K562 (cell line): ENCODE measurements around the gene TTL. TPM values are rescaled to one million over a fixed set of nuclear protein-coding genes. Genes with fewer than 3 reads are reported as not detected.

ENCODE experiments used
- CHD7 ChIP-seq: fragments of 200-600 bp; sonication (generic); IDR thresholded peaks from one replicate; pipeline ENCODE4 v1.6.1; 2012; ENCODE audit warnings: mild to moderate bottlenecking, low read depth, low read length, inconsistent platforms
- MAX ChIP-seq: sonication (generic); formaldehyde crosslinking; IDR thresholded peaks from 2 replicates; pipeline ENCODE4 v1.9.0; 2022; ENCODE audit warnings: mild to moderate bottlenecking, missing genetic modification reagents
- SIN3A ChIP-seq, 2 experiments: fragments of 150-350 bp in 1 of 2; IDR thresholded peaks; 2 replicates each; pipeline ENCODE4 v1.6.1; 2011 to 2016; ENCODE audit warnings: borderline replicate concordance in 2 of 2, low read depth in 2 of 2, low read length in 2 of 2, mild to moderate bottlenecking in 2 of 2, moderate library complexity in 2 of 2; ENCODE audit not compliant: control insufficient read depth in 1 of 2
- ZBTB8A ChIP-seq: fragments of 450-650 bp; IDR thresholded peaks from 2 replicates; pipeline ENCODE4 v1.6.1; 2018; ENCODE audit warnings: mild to moderate bottlenecking, moderate library complexity; ENCODE audit not compliant: partially characterized antibody
- ZNF143 ChIP-seq: sonication (generic); formaldehyde crosslinking; IDR thresholded peaks from 2 replicates; pipeline ENCODE4 v1.9.0; 2022; ENCODE audit warnings: mild to moderate bottlenecking, missing genetic modification reagents
- polyA plus RNA-seq, 8 experiments: library from polyadenylated mRNA; depleted of rRNA in 4 of 8; stranded (reverse) in 5 of 8; unstranded in 3 of 8; fragments of >200 nt; fragmentation: Nextera tagmentation in 2 of 8; fragmentation: Illumina TruSeq in 1 of 8; extraction: Ambion mirVana in 2 of 8; extraction: Trizol in 1 of 8; gene quantifications; 2 replicates each; pipeline versions ENCODE4 v1.2.1 to v1.2.3, GENCODE V29; 2011 to 2014; ENCODE audit warnings: inconsistent platforms in 1 of 8, missing spikeins in 1 of 8
- total RNA-seq, 7 experiments: library from RNA; depleted of rRNA in 6 of 7; stranded (reverse); fragments of >200 nt in 6 of 7; fragmentation: Illumina TruSeq in 2 of 7; extraction: Trizol in 2 of 7; gene quantifications; 2 replicates each; pipeline versions ENCODE4 v1.2.1 to v1.2.3, GENCODE V29; 2011 to 2021; ENCODE audit warnings: low replicate concordance in 1 of 7

TTL gene
- total and polyA plus RNA-seq, 9 of the 15 experiments (the other 6 are each of a cell fraction or from before 2014, with no cell fraction given): 9.4 to 54.4 (median 34.9) TPM

GRCh38 chr2:112528541-112528940, 46.6 kb downstream of the TTL start (continued):
- TF ChIP-seq CHD7 (no peak), ZNF143 (CRISPR knock-in tag) (no peak), SIN3A (IDR thresholded peaks at IDR 0.05; ENCODE audit: borderline replicate concordance in 2 of 2, control insufficient read depth in 1 of 2, low read depth in 2 of 2, low read length in 2 of 2) (no peak), ZBTB8A (no peak), MAX (no peak)
